Activated naive CD4-positive, alpha-beta T cell treated with anti-CD3 and anti-CD28 coated beads for 36 hours (primary cell): ENCODE data around the gene LIM2. TPM values are rescaled to one million over a fixed set of nuclear protein-coding genes. Genes with fewer than 3 reads are reported as not detected.
"Not testable (repeated sequence)": the region's sequence is repeated elsewhere in the genome, so short reads cannot be mapped to it uniquely, and the experiment has no call there.

Source experiments
- CTCF ChIA-PET: fragments of 350-600 bp; sonication (Branson Sonifier 250); formaldehyde crosslinking; loops from one replicate; lab custom pipeline; 2021; ENCODE audit warnings: antibody characterized with exemption; lab: Charles Lee
- DNase-seq: peaks from one replicate; pipeline ENCODE4 v3.0.0-alpha.2; 2020
- H3K27ac Mint-ChIP-seq: one replicate; pipeline ENCODE4 v1.8.0; 2021; ENCODE audit warnings: mild to moderate bottlenecking, mixed read lengths
- H3K27me3 Mint-ChIP-seq: one replicate; pipeline ENCODE4 v1.8.0; 2021; ENCODE audit warnings: low read depth, mixed read lengths
- H3K36me3 Mint-ChIP-seq: one replicate; pipeline ENCODE4 v1.8.0; 2021; ENCODE audit warnings: low read depth, mixed read lengths
- H3K4me1 Mint-ChIP-seq: one replicate; pipeline ENCODE4 v1.8.0; 2021; ENCODE audit warnings: low read depth, mixed read lengths
- H3K4me3 Mint-ChIP-seq: one replicate; pipeline ENCODE4 v1.8.0; 2021; ENCODE audit warnings: mild to moderate bottlenecking, moderate library complexity, mixed read lengths
- H3K9me3 Mint-ChIP-seq: one replicate; pipeline ENCODE4 v1.8.0; 2021; ENCODE audit warnings: mixed read lengths
- intact Hi-C: fragments of 100-400 bp; cut with micrococcal nuclease; formaldehyde crosslinking; loops from one replicate; pipeline ENCODE4 v1.15.1; 2023
- total RNA-seq, 2 experiments: library from RNA; stranded (reverse); gene quantifications; one replicate each; pipeline ENCODE4 v1.2.3, GENCODE V29; 2021

Gene LIM2
- total RNA-seq, 2 experiments from 2014 or later: not detected

DNA sequence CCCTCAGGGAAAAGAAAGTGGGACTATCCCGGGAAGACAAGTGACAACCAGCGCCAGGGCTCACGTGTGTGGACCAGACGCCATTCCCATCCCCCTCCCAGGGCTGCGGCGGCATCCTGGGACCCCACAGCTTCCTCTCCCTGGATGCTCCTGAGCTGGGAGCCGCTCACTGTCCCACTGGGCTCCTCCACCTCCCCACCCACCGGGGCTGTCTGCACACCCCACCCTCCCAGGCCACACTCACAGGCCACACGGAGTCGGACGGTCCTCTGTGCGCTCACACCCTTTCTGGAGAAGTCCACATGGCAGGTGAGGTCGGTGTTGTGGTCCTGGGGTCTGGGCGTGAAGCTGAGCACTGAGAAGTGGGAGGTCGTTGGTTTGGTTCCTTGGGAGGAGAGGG lies 28.6 kb upstream of the LIM2 start:
- intact Hi-C loops, H3K9me3 Mint-ChIP-seq, H3K27ac Mint-ChIP-seq, DNase-seq, H3K4me3 Mint-ChIP-seq, H3K36me3 Mint-ChIP-seq, H3K4me1 Mint-ChIP-seq: not testable (repeated sequence)
- peaks cover 23% of the 10 kb centered on the region for H3K27me3 Mint-ChIP-seq
- CTCF ChIA-PET: interaction anchor here (0.6 kb wide), 1 partner anchor 34 kb away, joined by 3 read pairs; no protein-coding TSS in a partner anchor

DNA sequence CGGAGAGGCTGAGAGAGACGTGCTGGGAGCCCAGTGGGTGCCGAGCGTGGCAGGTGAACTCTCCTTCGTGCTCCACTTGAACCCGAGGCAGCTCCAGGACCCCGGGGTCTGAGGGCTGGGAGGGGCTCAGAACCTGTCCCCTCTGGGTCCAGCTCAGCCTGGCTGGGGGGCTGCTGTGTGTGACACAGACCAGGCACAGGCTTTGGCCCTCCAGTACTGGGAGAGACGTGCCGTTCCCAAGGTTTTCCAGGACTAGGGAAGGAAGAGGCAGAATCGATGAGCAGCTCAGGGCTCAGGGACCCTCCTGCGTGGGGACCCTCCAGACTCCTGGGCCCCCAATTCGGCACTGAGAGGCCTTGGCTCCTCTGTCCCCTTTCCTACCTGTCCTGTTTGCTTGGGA lies 27.4 kb upstream of the LIM2 start:
- CTCF ChIA-PET: no interaction called here
- Mint-ChIP-seq H3K9me3 (no peaks in the 10 kb centered on the region), H3K27ac (no peak overlapping the region), H3K27me3 (peaks cover 23% of the 10 kb centered on the region), H3K36me3 (no peaks in the 10 kb centered on the region), H3K4me1 (peaks cover 8% of the 10 kb centered on the region), H3K4me3 (no peak overlapping the region)
- intact Hi-C loops: no loop called here
- DNase-seq: no peak

DNA sequence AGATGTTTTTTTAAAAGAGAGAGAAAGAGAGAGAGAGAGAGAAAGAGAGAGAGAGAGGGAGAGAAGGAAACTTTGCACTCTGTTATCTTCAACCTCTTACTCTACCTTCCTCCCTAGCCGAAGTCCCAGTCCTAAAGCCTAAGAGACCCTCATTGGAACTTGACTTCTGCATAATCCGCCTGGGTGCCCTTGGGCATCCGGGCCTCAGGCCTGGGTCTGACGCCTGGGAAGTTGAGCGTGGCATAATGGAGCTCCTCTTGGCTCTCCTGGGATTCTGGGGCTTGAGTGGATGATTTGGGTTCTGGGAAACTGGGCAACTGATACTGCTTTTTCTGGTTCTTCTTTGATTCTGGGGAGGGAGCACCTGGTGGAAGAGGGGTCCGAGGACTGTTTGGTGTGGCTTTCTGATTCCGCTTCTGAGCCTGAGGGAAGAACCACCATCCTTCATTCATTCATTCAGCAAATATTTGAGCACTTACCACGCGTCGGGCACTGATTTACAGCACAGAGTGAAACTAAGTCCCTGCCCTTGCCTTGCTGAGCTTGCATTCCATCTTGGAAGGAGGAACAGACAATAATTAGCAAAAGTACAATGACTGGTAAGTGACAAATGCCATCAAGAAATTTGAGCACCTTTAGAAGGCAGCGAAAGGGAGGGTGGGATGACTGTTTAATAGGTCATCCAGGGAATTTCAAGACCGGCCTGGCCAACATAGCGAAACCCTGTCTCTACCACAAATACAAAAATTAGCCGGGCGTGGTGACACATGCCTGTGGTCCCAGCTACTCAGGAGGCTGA lies 23.4 kb upstream of the LIM2 start:
- CTCF ChIA-PET: no interaction called here
- H3K27ac Mint-ChIP-seq: no peak overlapping the region
- no peak overlapping the region for H3K4me3 Mint-ChIP-seq
- no peaks in the 10 kb centered on the region for H3K4me1 Mint-ChIP-seq
- no peaks in the 10 kb centered on the region for H3K9me3 Mint-ChIP-seq
- intact Hi-C loops: loop anchor here (5.0 kb wide), 1 partner anchor 174 kb away; no protein-coding TSS in a partner anchor
- H3K27me3 Mint-ChIP-seq: peaks cover 12% of the 10 kb centered on the region
- no peak for DNase-seq
- H3K36me3 Mint-ChIP-seq: no peaks in the 10 kb centered on the region

DNA sequence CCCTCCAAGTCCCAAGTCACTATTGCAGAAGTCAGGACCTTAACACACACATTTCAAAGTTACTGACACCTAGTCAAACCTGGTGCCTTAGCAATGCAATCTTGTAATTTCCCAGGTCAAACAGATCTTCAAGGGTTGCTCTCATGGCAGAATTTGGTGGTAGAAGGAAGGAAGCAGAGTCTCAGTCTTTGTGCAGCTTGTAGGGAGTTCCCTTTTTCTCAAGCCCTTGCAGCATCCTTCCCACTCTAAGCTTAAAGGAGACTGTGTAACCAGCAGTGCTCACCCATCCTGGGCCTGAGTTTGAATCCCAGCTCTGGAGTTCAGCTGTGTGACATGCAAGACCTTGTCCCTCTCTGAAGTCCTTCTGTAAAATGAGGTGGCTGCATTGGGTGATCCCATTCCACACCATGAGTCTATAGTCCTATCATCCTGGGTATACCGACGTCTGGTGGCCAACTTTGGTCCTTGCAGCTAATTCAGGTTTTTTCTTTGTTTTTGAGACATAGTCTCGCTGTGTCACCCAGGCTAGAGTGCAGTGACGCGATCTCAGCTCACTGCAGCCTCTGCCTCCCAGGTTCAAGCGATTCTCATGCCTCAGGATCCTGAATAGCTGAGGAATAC lies 19.8 kb upstream of the LIM2 start:
- peaks cover 13% of the 10 kb centered on the region for H3K36me3 Mint-ChIP-seq
- CTCF ChIA-PET: interaction anchor here (0.7 to 2.1 kb wide), 11 partner anchors 9 to 249 kb away, joined by 3 to 12 read pairs (median 3); partner anchors contain the start of gene NKG7
- H3K27me3 Mint-ChIP-seq: peaks cover 15% of the 10 kb centered on the region
- H3K9me3 Mint-ChIP-seq: peaks cover 6% of the 10 kb centered on the region
- H3K27ac Mint-ChIP-seq: no peak overlapping the region
- no peaks in the 10 kb centered on the region for H3K4me1 Mint-ChIP-seq
- H3K4me3 Mint-ChIP-seq: no peak overlapping the region
- intact Hi-C loops: loop anchor here (1.0 kb wide), 1 partner anchor 68 kb away; no protein-coding TSS in a partner anchor
- DNase-seq: peak; percentile 56

DNA sequence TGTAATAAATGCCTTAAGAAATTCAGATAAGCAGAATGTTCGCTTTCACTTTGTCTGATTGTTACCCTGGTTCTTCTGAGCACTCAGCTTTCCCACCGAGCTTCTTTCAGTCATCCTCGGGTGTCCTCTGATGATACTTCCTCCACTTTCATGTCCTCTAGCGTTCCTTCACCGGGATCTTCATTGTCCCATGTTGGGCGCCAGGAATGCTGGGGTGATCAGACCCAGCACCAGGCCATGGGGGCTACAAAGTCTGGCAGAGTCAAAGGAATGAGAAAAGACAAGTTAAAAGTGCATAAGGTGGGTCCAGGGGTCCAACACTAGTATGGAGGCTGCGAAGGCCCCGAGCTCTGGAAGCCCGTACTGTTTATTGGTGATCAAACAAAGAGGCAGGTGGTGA lies 14.3 kb upstream of the LIM2 start:
- Mint-ChIP-seq H3K27me3 (peaks cover 3% of the 10 kb centered on the region), H3K36me3 (peaks cover 23% of the 10 kb centered on the region), H3K4me3 (no peak overlapping the region), H3K27ac (no peak overlapping the region), H3K4me1 (peaks cover 4% of the 10 kb centered on the region), H3K9me3 (peaks cover 17% of the 10 kb centered on the region)
- CTCF ChIA-PET: no interaction called here
- intact Hi-C loops: no loop called here
- no peak for DNase-seq

DNA sequence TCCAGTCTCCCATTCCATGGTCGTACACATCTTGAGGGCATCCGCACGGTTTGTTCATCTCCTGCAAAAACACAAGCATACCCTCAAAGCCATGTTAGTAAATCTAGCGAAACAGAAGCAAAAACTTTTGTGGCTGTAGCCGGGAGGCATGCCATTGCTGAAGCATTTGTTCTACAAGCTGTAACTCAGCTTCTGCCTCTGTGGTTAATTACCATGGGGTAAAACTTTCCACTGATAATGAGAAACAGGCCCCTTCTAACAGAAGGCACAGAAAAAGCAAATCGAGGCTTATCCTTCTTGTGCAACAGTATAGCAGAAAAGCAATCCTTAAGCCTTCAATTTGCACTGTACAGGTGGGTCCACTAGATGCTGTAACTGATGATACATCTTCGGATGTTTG lies 12.2 kb upstream of the LIM2 start:
- H3K27ac Mint-ChIP-seq, H3K4me3 Mint-ChIP-seq, H3K27me3 Mint-ChIP-seq, DNase-seq: not testable (repeated sequence)
- intact Hi-C loops: loop anchor here (10.0 kb wide), 1 partner anchor 115 kb away; no protein-coding TSS in a partner anchor
- Mint-ChIP-seq H3K36me3 (peaks cover 24% of the 10 kb centered on the region), H3K4me1 (peaks cover 16% of the 10 kb centered on the region), H3K9me3 (peaks cover 17% of the 10 kb centered on the region)
- CTCF ChIA-PET: interaction anchor here (1.1 kb wide), 1 partner anchor 39 kb away, joined by 4 read pairs; no protein-coding TSS in a partner anchor

DNA sequence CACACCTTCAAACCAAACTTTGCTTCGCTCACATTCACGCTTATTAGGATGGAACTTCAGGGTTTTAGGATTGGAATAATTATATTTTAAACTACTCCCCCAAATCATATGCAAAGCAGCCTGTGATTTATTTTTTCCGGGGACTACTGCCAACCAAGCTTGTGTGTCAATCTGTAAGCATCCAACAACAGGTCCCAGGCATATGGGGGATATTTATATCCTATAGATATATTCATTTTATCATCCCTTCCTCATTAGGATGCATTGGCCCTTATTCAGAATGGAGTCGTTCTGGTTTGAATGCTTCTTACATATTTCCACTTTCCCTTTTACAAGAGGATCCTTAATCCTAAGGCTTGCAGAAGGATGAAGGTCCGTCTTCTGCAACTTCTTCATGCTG lies 11.5 kb upstream of the LIM2 start:
- DNase-seq: no peak
- peaks cover 27% of the 10 kb centered on the region for H3K36me3 Mint-ChIP-seq
- peaks cover 17% of the 10 kb centered on the region for H3K9me3 Mint-ChIP-seq
- peaks cover 22% of the 10 kb centered on the region for H3K4me1 Mint-ChIP-seq
- intact Hi-C loops: loop anchor here (10.0 kb wide), 1 partner anchor 116 kb away; no protein-coding TSS in a partner anchor
- H3K27ac Mint-ChIP-seq: no peak overlapping the region
- CTCF ChIA-PET: interaction anchor here (1.1 to 1.8 kb wide), 3 partner anchors 9 to 40 kb away, joined by 4 to 8 read pairs (median 4); no protein-coding TSS in a partner anchor
- H3K27me3 Mint-ChIP-seq: peaks cover 3% of the 10 kb centered on the region
- no peak overlapping the region for H3K4me3 Mint-ChIP-seq

DNA sequence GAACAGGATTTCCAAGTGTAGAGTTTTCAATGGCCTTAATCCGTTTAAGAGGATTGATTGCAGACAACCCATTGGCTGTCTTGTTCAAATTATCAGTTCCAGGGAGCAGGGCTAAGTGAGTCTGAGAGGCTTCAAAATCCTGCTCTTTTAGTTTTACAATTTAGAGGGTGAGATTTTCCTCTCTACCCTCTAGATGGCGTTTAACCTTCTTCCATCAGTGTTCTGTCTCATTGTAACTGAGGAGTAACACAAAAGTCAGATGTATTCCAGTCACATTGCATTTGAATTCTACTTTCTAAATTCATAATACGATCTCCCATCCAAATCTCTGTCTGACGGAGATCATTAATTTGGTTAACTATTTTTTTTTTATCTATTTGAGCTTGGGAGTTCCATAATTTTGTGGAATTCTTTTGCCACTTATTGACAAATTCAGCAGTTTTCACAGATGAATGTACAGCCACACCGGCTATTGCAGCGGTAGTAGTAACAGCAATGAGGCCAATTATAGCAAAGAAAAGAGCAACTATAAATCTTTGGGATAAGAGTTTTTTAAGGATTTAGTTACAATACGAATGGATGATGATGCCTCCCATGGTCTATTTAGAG lies 10.4 kb upstream of the LIM2 start:
- Mint-ChIP-seq H3K36me3 (peaks cover 21% of the 10 kb centered on the region), H3K4me3 (no peak overlapping the region), H3K9me3 (peaks cover 13% of the 10 kb centered on the region), H3K27me3 (no peaks in the 10 kb centered on the region), H3K27ac (no peak overlapping the region), H3K4me1 (peaks cover 27% of the 10 kb centered on the region)
- CTCF ChIA-PET: interaction anchor here (0.6 to 1.8 kb wide), 7 partner anchors 10 to 1565 kb away, joined by 3 to 8 read pairs (median 3); no protein-coding TSS in a partner anchor
- no peak for DNase-seq
- intact Hi-C loops: loop anchor here (10.0 kb wide), 1 partner anchor 117 kb away; no protein-coding TSS in a partner anchor

DNA sequence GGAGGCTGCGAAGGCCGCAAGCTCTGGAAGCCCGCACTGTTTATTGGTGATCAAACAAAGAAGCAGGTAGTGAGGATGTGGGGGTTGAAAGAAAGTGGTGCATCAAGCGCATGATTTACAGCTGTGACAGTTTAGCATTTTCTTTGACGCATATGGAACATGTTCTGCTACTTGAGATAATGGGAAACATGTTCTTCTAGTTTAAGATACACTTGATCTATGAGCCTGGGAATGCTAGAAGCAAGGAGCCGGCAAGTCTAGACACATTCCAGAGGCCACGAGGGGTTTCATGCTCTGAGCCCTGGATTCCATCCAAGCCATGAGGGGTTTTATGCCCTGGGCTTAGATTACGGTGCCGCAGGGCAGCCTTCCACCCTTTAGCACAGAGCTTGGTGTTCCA lies 9.7 kb upstream of the LIM2 start:
- H3K27me3 Mint-ChIP-seq, H3K4me3 Mint-ChIP-seq, DNase-seq, H3K27ac Mint-ChIP-seq: not testable (repeated sequence)
- CTCF ChIA-PET: interaction anchor here (0.7 to 2.7 kb wide), 7 partner anchors 24 to 1564 kb away, joined by 3 to 7 read pairs (median 3); no protein-coding TSS in a partner anchor
- intact Hi-C loops: loop anchor here (10.0 kb wide), 1 partner anchor 117 kb away; no protein-coding TSS in a partner anchor
- H3K9me3 Mint-ChIP-seq: peaks cover 10% of the 10 kb centered on the region
- peaks cover 32% of the 10 kb centered on the region for H3K4me1 Mint-ChIP-seq
- H3K36me3 Mint-ChIP-seq: peaks cover 17% of the 10 kb centered on the region

DNA sequence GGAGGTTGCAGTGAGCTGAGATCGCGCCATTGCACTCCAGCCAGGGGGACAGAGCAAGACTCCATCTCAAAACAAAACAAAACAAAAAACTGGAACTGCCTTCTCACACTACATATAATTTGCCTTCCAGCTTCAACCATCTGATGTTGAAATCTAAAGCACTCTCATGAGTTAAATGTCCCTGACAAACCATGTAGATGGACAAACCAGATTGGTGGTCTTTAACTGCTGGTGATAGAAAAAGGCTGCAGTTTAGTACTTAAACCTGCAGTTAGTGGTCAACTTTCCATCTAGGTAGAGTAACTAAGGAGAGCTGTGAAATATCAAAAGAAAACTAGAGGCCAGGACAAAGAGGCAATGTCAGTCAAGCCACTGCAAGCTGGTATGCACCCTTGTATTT lies 8.4 kb upstream of the LIM2 start:
- CTCF ChIA-PET: interaction anchor here (0.8 to 2.7 kb wide), 9 partner anchors 12 to 284 kb away, joined by 3 to 12 read pairs (median 5); partner anchors contain the start of gene SIGLEC10
- Mint-ChIP-seq H3K4me1 (peaks cover 32% of the 10 kb centered on the region), H3K9me3 (no peaks in the 10 kb centered on the region), H3K27me3 (no peaks in the 10 kb centered on the region), H3K36me3 (peaks cover 9% of the 10 kb centered on the region), H3K27ac (no peak overlapping the region), H3K4me3 (peak overlapping the region; percentile 95)
- no peak for DNase-seq
- intact Hi-C loops: loop anchor here (10.0 kb wide), 1 partner anchor 119 kb away; no protein-coding TSS in a partner anchor

DNA sequence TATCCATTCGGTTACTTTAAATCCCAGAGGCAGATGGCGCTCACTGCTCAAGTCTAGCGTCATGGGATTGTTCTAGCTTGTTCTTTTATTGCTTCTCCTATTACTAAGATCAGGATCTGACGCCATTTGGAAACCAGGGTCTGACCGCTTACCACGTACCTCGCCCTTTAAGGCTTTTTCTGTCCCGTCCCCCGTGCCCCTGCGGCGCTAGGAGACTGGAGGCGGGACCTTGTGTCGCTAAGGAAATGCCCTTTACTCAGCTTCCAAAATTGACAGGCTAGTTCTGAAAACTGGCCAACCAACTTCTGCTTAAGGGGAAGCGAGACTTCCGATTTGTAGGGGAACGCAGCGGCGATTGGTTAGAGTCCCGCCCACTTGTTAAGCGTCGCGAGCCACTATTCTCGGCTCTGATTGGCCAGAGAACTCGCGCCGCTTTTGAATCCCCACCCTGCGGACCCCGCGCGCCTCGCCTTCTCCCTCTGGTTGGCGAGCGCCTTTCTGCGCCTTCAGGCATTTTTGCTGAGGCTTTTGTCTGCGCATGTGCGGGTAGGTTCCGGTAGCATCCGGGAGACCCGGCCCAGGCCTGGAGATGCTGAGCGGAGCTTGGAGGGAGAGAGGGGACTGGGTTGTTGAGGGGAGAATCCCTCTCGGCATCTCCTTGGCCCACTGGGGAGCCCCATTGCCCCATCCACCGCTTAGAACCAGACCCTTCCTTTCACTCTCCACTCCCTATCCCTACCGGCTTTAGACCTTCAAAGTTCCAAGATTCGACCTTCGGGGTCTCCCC lies 6.5 kb upstream of the LIM2 start:
- intact Hi-C loops: loop anchor here (1.0 to 10.0 kb wide), 6 partner anchors 22 to 279 kb away; partner anchors contain the start of gene NKG7
- Mint-ChIP-seq H3K9me3 (no peaks in the 10 kb centered on the region), H3K27ac (peak overlapping the region; percentile 96), H3K4me3 (peak overlapping the region; percentile 95), H3K27me3 (no peaks in the 10 kb centered on the region), H3K36me3 (peaks cover 8% of the 10 kb centered on the region), H3K4me1 (peaks cover 35% of the 10 kb centered on the region)
- peak; percentile 98 for DNase-seq
- CTCF ChIA-PET: interaction anchor here (0.7 to 2.7 kb wide), 4 partner anchors 22 to 121 kb away, joined by 3 to 7 read pairs (median 4); partner anchors contain the start of gene NKG7
